GM20000 (cell line): ENCODE results near the gene BCAP29.
"Not testable (repeated sequence)": the region's sequence is repeated elsewhere in the genome, so short reads cannot be mapped to it uniquely, and the experiment has no call there.

Experiments
- DNase-seq: peaks from one replicate; pipeline ENCODE4 v3.0.0; 2012; ENCODE audit warnings: low spot score
- CTCF ChIP-seq: IDR thresholded peaks from 2 replicates; pipeline ENCODE4 v1.5.1; 2012; ENCODE audit warnings: mild to moderate bottlenecking, control low read depth; ENCODE audit errors: extremely low read depth, missing control alignments

The BCAP29 gene

GRCh38 chr7:107579885-107580715 is at the start of gene BCAP29:
Gene BCAP29, plus strand, starts transcription at chr7:107580246. Its CDS starts 527 bp downstream, at chr7:107580773.
- DNase-seq = peak; percentile 89
- no peak for TF ChIP-seq CTCF

GRCh38 chr7:107530751-107531150 is 49.3 kb upstream of the BCAP29 start:
- no peak for TF ChIP-seq CTCF
- DNase-seq = no peak

- TF ChIP-seq CTCF = no peak
- no peak for DNase-seq
These were observed 45.9 kb upstream of the BCAP29 start for GRCh38 chr7:107534139-107534538.

GRCh38 chr7:107537228-107537627 is 42.8 kb upstream of the BCAP29 start:
- DNase-seq = not testable (repeated sequence)

GRCh38 chr7:107538001-107538400 is 42.0 kb upstream of the BCAP29 start:
- DNase-seq = no peak
- TF ChIP-seq CTCF = no peak

GRCh38 chr7:107543338-107543993 is 36.6 kb upstream of the BCAP29 start:
- no peak for TF ChIP-seq CTCF
- DNase-seq = no peak

GRCh38 chr7:107544848-107545591 is 35.0 kb upstream of the BCAP29 start:
- no peak for TF ChIP-seq CTCF
- DNase-seq = no peak
